ENCODE measurements around the gene C1orf115.
"Not testable (repeated sequence)": the region's sequence is repeated elsewhere in the genome, so short reads cannot be mapped to it uniquely, and the experiment has no call there.

The C1orf115 gene

DNA sequence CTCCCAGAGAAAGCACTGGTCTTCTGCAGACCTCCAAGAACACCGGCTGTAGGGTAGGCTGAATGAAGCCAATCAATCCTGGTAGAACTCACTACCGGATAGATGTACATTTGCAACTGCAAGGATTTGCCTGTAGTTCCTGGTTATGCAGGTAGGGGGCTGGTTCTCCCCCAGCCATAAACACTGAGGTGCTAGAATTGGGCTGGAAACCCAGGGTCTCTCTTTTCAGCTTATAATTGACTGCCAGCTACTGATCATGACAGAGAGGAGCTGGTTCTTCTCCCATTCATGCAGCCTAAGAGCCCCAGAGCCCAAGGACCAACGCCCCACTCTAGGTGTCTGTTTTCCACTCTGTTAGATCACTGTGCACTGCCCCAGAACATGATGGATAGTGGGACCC is 36.5 kb downstream of the C1orf115 start:
- no peak for DNase-seq (ENCODE audit: low read depth)

GRCh38 chr1:220727519-220727918 is 37.4 kb downstream of the C1orf115 start:
- DNase-seq (ENCODE audit: low read depth): no peak

- DNase-seq (ENCODE audit: low read depth): no peak
Observed at GRCh38 chr1:220730486-220730885, 40.3 kb downstream of the C1orf115 start.

DNA sequence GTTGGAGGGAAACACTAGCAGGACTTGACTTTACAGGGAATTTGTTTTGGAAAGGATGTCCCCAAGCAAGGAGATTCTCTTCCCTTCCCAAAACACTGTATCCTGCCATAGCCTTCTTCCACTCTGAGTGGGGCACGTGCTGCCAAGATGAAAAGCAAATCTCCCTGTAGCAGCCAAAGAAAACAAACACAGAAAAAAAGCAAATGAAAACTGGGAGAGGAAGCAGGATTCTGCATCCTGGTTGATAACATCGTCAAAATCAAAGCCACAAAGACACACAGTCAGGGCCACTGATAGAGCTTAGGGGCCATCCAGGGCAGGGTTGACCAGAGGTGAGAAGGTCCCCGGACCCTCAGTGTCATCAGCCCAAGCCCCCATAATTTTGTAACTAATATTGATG is 42.0 kb downstream of the C1orf115 start:
- DNase-seq (ENCODE audit: low read depth): no peak

DNA sequence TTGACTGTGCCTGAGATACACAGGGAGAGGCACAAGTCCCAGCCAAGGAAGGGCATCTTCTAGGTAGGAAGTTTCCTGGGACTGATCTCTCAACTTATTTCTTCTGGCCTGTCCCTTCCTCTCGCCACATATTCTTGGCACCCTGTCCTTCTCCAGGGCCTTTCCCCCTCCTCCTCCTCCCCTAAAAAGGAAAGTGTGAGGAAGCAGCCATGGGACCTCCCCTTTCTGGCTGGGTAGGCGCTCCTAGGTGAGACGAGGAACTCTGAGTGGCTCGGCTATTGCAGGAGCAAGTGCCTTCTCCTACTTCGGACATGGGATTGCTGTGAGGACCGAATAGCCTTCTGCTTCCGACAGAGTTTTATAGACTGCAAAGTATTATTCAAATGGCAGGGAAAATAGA is 42.5 kb downstream of the C1orf115 start:
- no peak for DNase-seq (ENCODE audit: low read depth)

- peak; percentile 95 for DNase-seq (ENCODE audit: low read depth)
Observed at GRCh38 chr1:220733086-220733601, 43.0 kb downstream of the C1orf115 start.

- peak; percentile 90 for DNase-seq (ENCODE audit: low read depth)
Observed at GRCh38 chr1:220734571-220735326, 44.6 kb downstream of the C1orf115 start.

- not testable (repeated sequence) for DNase-seq (ENCODE audit: low read depth)
Observed at GRCh38 chr1:220736283-220736682, 46.1 kb downstream of the C1orf115 start.

DNA sequence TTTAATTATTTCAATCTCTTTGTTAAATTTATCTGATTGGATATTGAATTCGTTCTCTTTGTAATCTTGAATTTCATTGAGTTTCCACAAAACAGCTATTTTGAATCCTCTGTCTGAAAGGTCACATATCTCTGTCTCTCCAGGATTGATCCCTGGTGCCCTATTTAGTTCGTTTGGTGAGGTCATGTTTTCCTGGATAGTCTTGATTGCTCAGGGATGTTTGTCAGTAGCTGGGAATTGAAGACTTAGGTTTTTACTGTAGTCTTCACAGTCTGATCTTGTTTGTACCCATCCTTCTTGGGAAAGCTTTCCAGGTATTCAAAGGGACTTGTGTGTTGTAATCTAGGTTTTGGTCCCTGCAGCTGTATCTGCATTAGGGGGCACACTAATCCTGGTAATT is 51.2 kb downstream of the C1orf115 start:
- no peak for DNase-seq (ENCODE audit: low read depth)

DNA sequence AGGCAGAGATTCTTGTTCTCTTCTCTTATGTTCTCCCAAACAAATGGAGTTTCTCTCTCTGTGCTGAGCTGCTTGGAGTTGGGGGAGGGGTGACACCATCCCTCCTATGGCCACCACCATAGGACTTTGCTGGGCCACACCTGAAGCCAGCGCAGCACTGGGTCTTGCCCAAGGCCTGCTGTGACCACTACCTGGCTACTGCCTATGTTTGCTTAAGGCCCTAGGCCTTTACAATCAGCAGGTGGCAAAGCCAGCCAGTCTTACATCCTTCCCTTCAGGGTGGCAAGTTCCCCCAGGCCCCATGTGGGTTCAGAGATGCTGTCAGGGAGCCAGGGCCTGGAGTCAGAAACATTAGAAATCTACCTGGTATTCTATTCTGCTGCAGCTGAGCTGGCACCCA is 51.7 kb downstream of the C1orf115 start:
- DNase-seq (ENCODE audit: low read depth): no peak

GRCh38 chr1:220742520-220742919 is 52.4 kb downstream of the C1orf115 start:
- DNase-seq (ENCODE audit: low read depth): no peak

GRCh38 chr1:220746851-220747250 is 56.7 kb downstream of the C1orf115 start:
- no peak for DNase-seq (ENCODE audit: low read depth)

GRCh38 chr1:220747437-220748088 is 57.4 kb downstream of the C1orf115 start:
- DNase-seq (ENCODE audit: low read depth): no peak

- DNase-seq (ENCODE audit: low read depth): peak; percentile 55
Observed at GRCh38 chr1:220748089-220748934, 58.1 kb downstream of the C1orf115 start, which contains the start of gene MTARC2. Gene MTARC2 (plus strand): TSS chr1:220748322. CDS start chr1:220748532, 210 bp downstream.

All from iris pigment epithelial cell (primary cell).